Heart right ventricle (tissue), 16 donors: ENCODE data around the gene SPACA6. TPM values are rescaled to one million over a fixed set of nuclear protein-coding genes. Genes with fewer than 3 reads are reported as not detected.

Experiments
- ATAC-seq, 8 donors: fragments of 200-7000 bp; cut with Tn5 transposase; one replicate each; pipeline ENCODE4 v1.9.1; 2020; ENCODE audit warnings: mild to moderate bottlenecking in 8 of 8, moderate library complexity in 8 of 8, moderate number of reproducible peaks in 1 of 8
- DNase-seq, 2 donors: peaks; one replicate each; pipeline ENCODE4 v3.0.0-alpha.2; 2020
- H3K27ac ChIP-seq, 10 donors: fragments of 200-600 bp; sonication (generic) in 2 of 10; one replicate each; pipeline versions ENCODE4 v1.5.0 to v1.8.0; 2020 to 2022; ENCODE audit warnings: mild to moderate bottlenecking in 3 of 10
- H3K27me3 ChIP-seq, 7 donors: fragments of 200-600 bp; one replicate each; pipeline ENCODE4 v1.8.0; 2021 to 2022; ENCODE audit warnings: mild to moderate bottlenecking in 2 of 7
- H3K36me3 ChIP-seq, 9 donors: fragments of 200-600 bp; sonication (generic) in 1 of 9; one replicate each; pipeline versions ENCODE4 v1.5.0 to v1.8.0; 2020 to 2022; ENCODE audit warnings: mild to moderate bottlenecking in 2 of 9
- H3K4me1 ChIP-seq, 9 donors: fragments of 200-600 bp; sonication (generic) in 1 of 9; one replicate each; pipeline versions ENCODE4 v1.5.0 to v1.8.0; 2020 to 2022; ENCODE audit warnings: mild to moderate bottlenecking in 4 of 9
- H3K4me3 ChIP-seq, 10 donors: fragments of 200-600 bp; sonication (generic) in 2 of 10; one replicate each; pipeline versions ENCODE4 v1.5.0 to v1.8.0; 2020 to 2022; ENCODE audit warnings: mild to moderate bottlenecking in 7 of 10, moderate library complexity in 2 of 10
- H3K9me3 ChIP-seq, 11 donors: fragments of 200-600 bp in 10 of 11; sonication (generic) in 2 of 11; one replicate each; pipeline versions ENCODE4 v1.5.0 to v1.8.0; 2013 to 2022; ENCODE audit warnings: mild to moderate bottlenecking in 2 of 11, control low read depth in 1 of 11, moderate library complexity in 1 of 11
- WGBS, 2 donors: extraction: QIAGEN DNeasy Blood & Tissue Kit; methylation state at CpG; one replicate each; pipeline ENCODE4 v1.1.7; 2013; ENCODE audit warnings: inconsistent platforms in 1 of 2; 5-methylcytosine and 5-hydroxymethylcytosine counted together
- intact Hi-C, 10 donors: fragments of 100-400 bp; cut with DNase I; formaldehyde crosslinking; loops; one replicate each; pipeline versions ENCODE4 v1.11.1 to v1.14.2; 2022
- polyA plus RNA-seq, 2 donors: library from polyadenylated mRNA; stranded (reverse); fragments of 200-250 nt; gene quantifications; one replicate each; pipeline ENCODE4 v1.2.3, GENCODE V29; 2013
- total RNA-seq, 10 donors: library from RNA; stranded (reverse); fragmentation: NEBNext Ultra II Directional in 3 of 10; extraction: Animal tissue kit (Norgen Biotek cat#: 25700) in 3 of 10; gene quantifications; one replicate each; pipeline versions ENCODE4 v1.2.1 to v1.2.4, GENCODE V29; 2021 to 2023
- TF ChIP-seq, protein P1 (sequence below), 9 donors: fragments of 200-600 bp; sonication (generic) in 2 of 9; IDR thresholded peaks; one replicate each; pipeline versions ENCODE4 v1.5.0 to v1.8.0; 2021 to 2022; ENCODE audit warnings: antibody characterized with exemption in 9 of 9, mild to moderate bottlenecking in 5 of 9, moderate library complexity in 1 of 9
- donor health status: Arrhythmogenic right ventricular cardiomyopathy.
- donor health status: ischemic (EF 13 %, LVEDD 7.1; RV severe dilation, severe dysfunction).
- donor health status: healthy with polysubstance abuse.
- donor health status: DM: no; HTN: yes; CAD: no.
- donor health status: DM: no; HTN: no; CAD: no.
- donor health status: ischemic (EF 25% LVEDD 6.9; RV normal size, moderate dysfunction).
- donor health status: ischemic (EF 25% LVEDD 5.7; RV mildly dilated, moderate dysfunction).
- donor health status: healthy.
- donor health status: DM: yes; HTN: yes; CAD: no.
- donor health status: Ischemic cardiomyopathy.
- donor health status: ischemic (EF 35%, LVEDD 5.7; RV mildly dilated, moderate dysfunction).
- donor health status: nonischemic (EF 11% LVEDD 7.7; RV severe dilation, severe dysfunction).
- donor health status: DM: yes; HTN: yes; CAD: no.
- donor health status: PGD.
- donor health status: ischemic (EF 29% LVEDD 5.4; RV normal size, mild dysfunction).
- donor health status: nonischemic (EF 23%, LVEDD 6.1; RV moderate dilation, normal function).

SPACA6 gene
- total and polyA plus RNA-seq, 12 donors = 6.4 to 45.1 (median 10.1) TPM

GRCh38 chr19:51719251-51719988, 26.3 kb downstream of the SPACA6 start:
- no peak for DNase-seq
- Histone ChIP-seq H3K9me3 (no peaks in the 10 kb centered on the region), H3K4me3 (peak overlapping the region; percentile 2 to 40 (median 29)), H3K27me3 (peaks cover 13 to 86% (median 68%) of the 10 kb centered on the region in 7 donors), H3K27ac (no peak overlapping the region), H3K4me1 (peaks cover 0 to 9% (median 6%) of the 10 kb centered on the region in 9 donors), H3K36me3 (no peaks in the 10 kb centered on the region)
- intact Hi-C loops = loop anchor here in 1 of 10 donors (10.0 kb wide), 1 partner anchor 95 kb away; no protein-coding TSS in a partner anchor
- ATAC-seq = peak in 1 of 8 donors; percentile 62
- TF ChIP-seq, protein P1, sequence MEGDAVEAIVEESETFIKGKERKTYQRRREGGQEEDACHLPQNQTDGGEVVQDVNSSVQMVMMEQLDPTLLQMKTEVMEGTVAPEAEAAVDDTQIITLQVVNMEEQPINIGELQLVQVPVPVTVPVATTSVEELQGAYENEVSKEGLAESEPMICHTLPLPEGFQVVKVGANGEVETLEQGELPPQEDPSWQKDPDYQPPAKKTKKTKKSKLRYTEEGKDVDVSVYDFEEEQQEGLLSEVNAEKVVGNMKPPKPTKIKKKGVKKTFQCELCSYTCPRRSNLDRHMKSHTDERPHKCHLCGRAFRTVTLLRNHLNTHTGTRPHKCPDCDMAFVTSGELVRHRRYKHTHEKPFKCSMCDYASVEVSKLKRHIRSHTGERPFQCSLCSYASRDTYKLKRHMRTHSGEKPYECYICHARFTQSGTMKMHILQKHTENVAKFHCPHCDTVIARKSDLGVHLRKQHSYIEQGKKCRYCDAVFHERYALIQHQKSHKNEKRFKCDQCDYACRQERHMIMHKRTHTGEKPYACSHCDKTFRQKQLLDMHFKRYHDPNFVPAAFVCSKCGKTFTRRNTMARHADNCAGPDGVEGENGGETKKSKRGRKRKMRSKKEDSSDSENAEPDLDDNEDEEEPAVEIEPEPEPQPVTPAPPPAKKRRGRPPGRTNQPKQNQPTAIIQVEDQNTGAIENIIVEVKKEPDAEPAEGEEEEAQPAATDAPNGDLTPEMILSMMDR (IDR thresholded peaks at IDR 0.05) = no peak
- WGBS, 2 donors = 2 to 4% methylated on average over 71 to 83 of the region's 83 CpGs

- intact Hi-C loops = no loop called here
- TF ChIP-seq, protein P1 (IDR thresholded peaks at IDR 0.05) = no peak
- ATAC-seq (no peak), DNase-seq (no peak)
- Histone ChIP-seq H3K9me3 (no peaks in the 10 kb centered on the region), H3K27ac (no peak overlapping the region), H3K27me3 (peaks cover 13 to 96% (median 81%) of the 10 kb centered on the region in 7 donors), H3K4me3 (peak overlapping the region in 1 of 10 donors; percentile 29), H3K36me3 (no peaks in the 10 kb centered on the region), H3K4me1 (peaks cover 0 to 12% (median 6%) of the 10 kb centered on the region in 9 donors)
- WGBS, 2 donors = 67 to 76% methylated on average over 7 of the region's 7 CpGs
Measured at GRCh38 chr19:51721905-51722304, 28.8 kb downstream of the SPACA6 start.

- DNase-seq (no peak), ATAC-seq (no peak)
- TF ChIP-seq, protein P1 (IDR thresholded peaks at IDR 0.05) = no peak
- Histone ChIP-seq H3K27me3 (peaks cover 13 to 96% (median 85%) of the 10 kb centered on the region in 7 donors), H3K27ac (no peak overlapping the region), H3K36me3 (no peaks in the 10 kb centered on the region), H3K4me3 (peak overlapping the region in 1 of 10 donors; percentile 29), H3K4me1 (peaks cover 0 to 12% (median 6%) of the 10 kb centered on the region in 9 donors), H3K9me3 (no peaks in the 10 kb centered on the region)
- WGBS, 2 donors = 70 to 88% methylated on average over 2 of the region's 2 CpGs
- intact Hi-C loops = no loop called here
Measured at GRCh38 chr19:51722492-51722891, 29.4 kb downstream of the SPACA6 start.

DNA sequence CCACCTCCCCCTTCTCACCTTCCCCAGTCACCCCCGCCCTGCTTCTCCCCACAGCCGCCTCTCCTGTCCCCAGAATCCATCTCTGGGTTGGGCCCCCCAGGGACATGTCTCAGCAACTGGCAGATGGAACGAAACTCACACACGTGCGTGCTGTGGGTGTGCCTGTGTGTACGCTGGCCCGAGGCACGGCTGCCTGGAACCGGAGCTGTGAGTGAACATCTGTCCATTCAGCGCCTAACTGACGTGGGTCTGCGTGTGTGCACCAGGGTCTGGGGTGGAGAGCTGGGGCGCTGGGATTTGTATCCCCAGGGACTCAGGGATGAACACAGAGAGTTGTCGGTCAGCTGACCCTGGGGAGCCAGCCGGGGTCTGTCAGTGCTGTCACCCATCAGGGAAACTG, 31.4 kb downstream of the SPACA6 start:
- TF ChIP-seq, protein P1 (IDR thresholded peaks at IDR 0.05) = no peak
- 47% methylated on average over 15 of the region's 15 CpGs for WGBS, 2 donors
- intact Hi-C loops = no loop called here
- no peaks in the 10 kb centered on the region for H3K36me3 ChIP-seq
- DNase-seq = no peak
- peaks cover 0 to 6% (median 2%) of the 10 kb centered on the region in 9 donors for H3K4me1 ChIP-seq
- H3K4me3 ChIP-seq = no peak overlapping the region
- peaks cover 2 to 92% (median 86%) of the 10 kb centered on the region in 7 donors for H3K27me3 ChIP-seq
- ATAC-seq = peak in 4 of 8 donors; percentile 9 to 42 (median 33)
- peak overlapping the region in 1 of 10 donors; percentile 8 for H3K27ac ChIP-seq
- H3K9me3 ChIP-seq = no peaks in the 10 kb centered on the region
